ENCODE measurements around the gene BCAP29.

DNA sequence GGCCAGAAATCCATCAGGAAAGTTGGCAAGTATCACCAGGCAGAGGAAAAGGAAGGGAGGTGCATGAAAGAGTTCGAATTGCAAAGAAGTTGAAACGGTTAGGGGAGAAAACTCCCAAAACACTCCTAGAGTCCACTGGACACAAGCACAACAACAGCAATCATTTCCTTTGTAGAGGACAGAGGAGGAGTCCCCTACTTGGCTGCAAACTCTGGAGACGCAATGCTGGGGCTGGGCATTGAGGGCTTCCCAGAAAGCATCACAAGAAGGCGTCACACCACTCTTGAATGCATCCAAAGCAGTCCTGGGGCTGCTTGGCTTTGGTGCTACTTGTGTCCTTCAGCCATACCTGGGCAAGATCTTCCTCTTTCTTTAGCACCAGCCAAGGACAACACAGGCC lies 62.5 kb downstream of the BCAP29 start:
- TF ChIP-seq CTCF (IDR thresholded peaks at IDR 0.05; ENCODE audit: extremely low read depth in 1 of 2, insufficient read depth in 1 of 2, low read depth in 1 of 2, low read length in 2 of 2) (no peak), MYC (IDR thresholded peaks at IDR 0.05; ENCODE audit: low read depth, low read length) (no peak), GATA2 (IDR thresholded peaks at IDR 0.05; ENCODE audit: insufficient read depth, insufficient read length, low read depth, low read length) (no peak), POLR2A (IDR thresholded peaks at IDR 0.05; ENCODE audit: low read depth, low read length) (no peak), EZH2 (IDR thresholded peaks at IDR 0.05; ENCODE audit: borderline replicate concordance, low read depth, low read length, severe bottlenecking) (no peak)

Measured in endothelial cell of umbilical vein (primary cell).